Naive thymus-derived CD4-positive, alpha-beta T cell (primary cell): Measurements from ENCODE around the gene ADAMTS6. TPM values are rescaled to one million over a fixed set of nuclear protein-coding genes. Genes with fewer than 3 reads are reported as not detected.

Experiments
- ATAC-seq: fragments of 150-1000 bp; cut with Tn5 transposase; 2 replicates; pipeline ENCODE4 v1.10.0; 2021; ENCODE audit warnings: mild to moderate bottlenecking, moderate library complexity
- CTCF ChIA-PET: fragments of 350-600 bp; sonication (Branson Sonifier 250); formaldehyde crosslinking; loops from one replicate; lab custom pipeline; 2021; ENCODE audit warnings: antibody characterized with exemption; lab: Charles Lee
- POLR2A ChIA-PET: fragments of 350-600 bp; sonication (Branson Sonifier 250); formaldehyde crosslinking; loops from one replicate; lab custom pipeline; 2021; ENCODE audit warnings: antibody characterized with exemption, inconsistent platforms; lab: Charles Lee
- DNase-seq, 9 donors: peaks; one replicate each; pipeline versions ENCODE4 v3.0.0 to v3.0.0-alpha.2; 2020 to 2022; ENCODE audit warnings: mixed read lengths in 1 of 9
- H3K27ac ChIP-seq: one replicate; pipeline ENCODE4 v1.7.0; 2013; ENCODE audit warnings: mild to moderate bottlenecking, low read depth, low read length, moderate library complexity
- H3K27me3 ChIP-seq, 2 donors: one replicate each; pipeline ENCODE4 v1.7.0; 2013; ENCODE audit warnings: low read length in 2 of 2, mild to moderate bottlenecking in 2 of 2, moderate library complexity in 2 of 2; ENCODE audit not compliant: control insufficient read depth in 2 of 2, insufficient read depth in 2 of 2
- H3K36me3 ChIP-seq, 3 experiments: 1 replicate in 2 of 3; 2 replicates in 1 of 3; pipeline ENCODE4 v1.7.0; 2013; ENCODE audit warnings: low read length in 3 of 3, mild to moderate bottlenecking in 3 of 3, moderate library complexity in 1 of 3; ENCODE audit not compliant: insufficient read depth in 3 of 3, control insufficient read depth in 2 of 3
- H3K4me1 ChIP-seq, 2 donors: one replicate each; pipeline ENCODE4 v1.7.0; 2013; ENCODE audit warnings: low read length in 2 of 2, mild to moderate bottlenecking in 2 of 2, moderate library complexity in 1 of 2; ENCODE audit not compliant: control insufficient read depth in 2 of 2, insufficient read depth in 2 of 2
- H3K4me3 ChIP-seq: 2 replicates; pipeline ENCODE4 v1.7.0; 2013; ENCODE audit warnings: mild to moderate bottlenecking, low read length
- H3K9me3 ChIP-seq, 3 experiments: 1 replicate in 2 of 3; 2 replicates in 1 of 3; pipeline ENCODE4 v1.7.0; 2013; ENCODE audit warnings: low read length in 3 of 3; ENCODE audit not compliant: control insufficient read depth in 2 of 3
- H3K27ac Mint-ChIP-seq, 9 donors: one replicate each; pipeline ENCODE4 v1.8.0; 2020 to 2022; ENCODE audit warnings: mixed read lengths in 9 of 9, mild to moderate bottlenecking in 8 of 9, moderate library complexity in 5 of 9, inconsistent platforms in 2 of 9
- H3K27me3 Mint-ChIP-seq, 5 donors: one replicate each; pipeline ENCODE4 v1.8.0; 2021 to 2022; ENCODE audit warnings: mixed read lengths in 5 of 5, mild to moderate bottlenecking in 1 of 5
- H3K36me3 Mint-ChIP-seq, 5 donors: one replicate each; pipeline ENCODE4 v1.8.0; 2020 to 2022; ENCODE audit warnings: mixed read lengths in 5 of 5, mild to moderate bottlenecking in 3 of 5, inconsistent platforms in 1 of 5
- H3K4me1 Mint-ChIP-seq, 7 donors: one replicate each; pipeline ENCODE4 v1.8.0; 2020 to 2022; ENCODE audit warnings: mixed read lengths in 7 of 7, mild to moderate bottlenecking in 3 of 7, inconsistent platforms in 1 of 7
- H3K4me3 Mint-ChIP-seq, 10 donors: one replicate each; pipeline ENCODE4 v1.8.0; 2020 to 2022; ENCODE audit warnings: mild to moderate bottlenecking in 10 of 10, mixed read lengths in 10 of 10, moderate library complexity in 6 of 10, inconsistent platforms in 2 of 10
- H3K9me3 Mint-ChIP-seq, 11 donors: one replicate each; pipeline ENCODE4 v1.8.0; 2020 to 2022; ENCODE audit warnings: mixed read lengths in 11 of 11, mild to moderate bottlenecking in 4 of 11, inconsistent platforms in 1 of 11, moderate library complexity in 1 of 11
- intact Hi-C, 2 donors: fragments of 100-400 bp; cut with micrococcal nuclease; formaldehyde crosslinking; loops; one replicate each; pipeline ENCODE4 v1.15.1; 2023
- polyA plus RNA-seq, 2 donors: library from polyadenylated mRNA; unstranded; fragments of 300-500 nt; fragmentation: Illumina TruSeq; gene quantifications; one replicate each; pipeline ENCODE4 v1.2.3, GENCODE V29; 2021
- total RNA-seq, 6 experiments: library from RNA in 5 of 6; stranded (reverse) in 5 of 6; gene quantifications; 1 replicate in 5 of 6; 2 replicates in 1 of 6; pipeline ENCODE4 v1.2.3 and lab custom pipeline; 2021 to 2026

Gene ADAMTS6
- total and polyA plus RNA-seq, 7 experiments from 2014 or later, result 0.14 to 4.5 (median 2.6) TPM

DNA sequence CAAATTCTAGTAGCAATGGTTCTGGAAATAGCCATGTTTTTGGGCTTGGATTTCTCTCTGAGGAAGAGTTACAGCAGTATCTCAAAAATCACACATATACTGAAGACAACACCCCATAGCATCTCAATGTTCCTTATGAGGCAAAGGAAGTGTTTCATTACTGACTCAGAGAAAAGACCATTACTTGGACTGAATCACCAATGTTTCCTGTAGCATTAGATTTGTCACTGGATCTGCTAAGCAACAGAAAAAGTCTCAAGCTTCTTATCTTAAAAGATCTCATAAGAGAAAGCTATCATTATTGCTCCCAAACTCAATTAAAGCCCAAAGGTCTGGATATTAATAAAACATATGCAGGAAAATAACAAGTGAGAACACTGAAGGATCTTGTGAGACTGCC, 272.4 kb downstream of the ADAMTS6 start:
- DNase-seq (no peak), ATAC-seq (no peak)
- H3K36me3 ChIP-seq, result no peaks in the 10 kb centered on the region
- Mint-ChIP-seq H3K27me3 (peaks cover 0 to 2% (median 0%) of the 10 kb centered on the region in 5 donors), H3K4me3 (no peak overlapping the region), H3K9me3 (no peaks in the 10 kb centered on the region), H3K4me1 (no peaks in the 10 kb centered on the region), H3K36me3 (peaks cover 0 to 14% (median 0%) of the 10 kb centered on the region in 5 donors), H3K27ac (no peak overlapping the region)
- H3K27me3 ChIP-seq, result no peaks in the 10 kb centered on the region
- no peaks in the 10 kb centered on the region for H3K4me1 ChIP-seq
- no peak overlapping the region for H3K4me3 ChIP-seq
- ChIA-PET CTCF (no interaction called here), POLR2A (no interaction called here)
- intact Hi-C loops, result no loop called here
- H3K27ac ChIP-seq, result no peak overlapping the region
- no peaks in the 10 kb centered on the region for H3K9me3 ChIP-seq

GRCh38 chr5:65204966-65205365, 276.8 kb downstream of the ADAMTS6 start:
- POLR2A ChIA-PET, result no interaction called here
- no peaks in the 10 kb centered on the region for H3K9me3 Mint-ChIP-seq
- Histone ChIP-seq H3K27me3 (no peaks in the 10 kb centered on the region), H3K9me3 (no peaks in the 10 kb centered on the region), H3K36me3 (no peaks in the 10 kb centered on the region), H3K4me1 (no peaks in the 10 kb centered on the region), H3K27ac (no peak overlapping the region), H3K4me3 (no peak overlapping the region)
- CTCF ChIA-PET, result interaction anchor here (0.6 kb wide), 1 partner anchor 111 kb away, joined by 3 read pairs; no protein-coding TSS in a partner anchor
- no peak overlapping the region for H3K4me3 Mint-ChIP-seq
- intact Hi-C loops, result no loop called here
- peaks cover 0 to 7% (median 0%) of the 10 kb centered on the region in 5 donors for H3K36me3 Mint-ChIP-seq
- no peak overlapping the region for H3K27ac Mint-ChIP-seq
- no peak for ATAC-seq
- peaks cover 0 to 16% (median 0%) of the 10 kb centered on the region in 5 donors for H3K27me3 Mint-ChIP-seq
- DNase-seq, result no peak
- no peaks in the 10 kb centered on the region for H3K4me1 Mint-ChIP-seq

- no peak overlapping the region for H3K27ac Mint-ChIP-seq
- no peaks in the 10 kb centered on the region for H3K36me3 Mint-ChIP-seq
- Histone ChIP-seq H3K9me3 (no peaks in the 10 kb centered on the region), H3K27me3 (no peaks in the 10 kb centered on the region), H3K36me3 (no peaks in the 10 kb centered on the region), H3K27ac (no peak overlapping the region), H3K4me1 (no peaks in the 10 kb centered on the region), H3K4me3 (no peak overlapping the region)
- H3K9me3 Mint-ChIP-seq, result no peaks in the 10 kb centered on the region
- POLR2A ChIA-PET, result no interaction called here
- CTCF ChIA-PET, result no interaction called here
- no peak for DNase-seq
- peaks cover 0 to 16% (median 0%) of the 10 kb centered on the region in 5 donors for H3K27me3 Mint-ChIP-seq
- no peak overlapping the region for H3K4me3 Mint-ChIP-seq
- H3K4me1 Mint-ChIP-seq, result no peaks in the 10 kb centered on the region
- intact Hi-C loops, result no loop called here
- ATAC-seq, result no peak
These were observed 278.0 kb downstream of the ADAMTS6 start for GRCh38 chr5:65203746-65204145.

GRCh38 chr5:65199993-65200675, 281.6 kb downstream of the ADAMTS6 start:
- DNase-seq, result no peak
- no peak overlapping the region for H3K27ac Mint-ChIP-seq
- Histone ChIP-seq H3K4me3 (no peak overlapping the region), H3K4me1 (no peaks in the 10 kb centered on the region), H3K27me3 (no peaks in the 10 kb centered on the region), H3K27ac (no peak overlapping the region), H3K36me3 (no peaks in the 10 kb centered on the region), H3K9me3 (no peaks in the 10 kb centered on the region)
- ChIA-PET CTCF (no interaction called here), POLR2A (no interaction called here)
- peaks cover 0 to 7% (median 0%) of the 10 kb centered on the region in 5 donors for H3K36me3 Mint-ChIP-seq
- H3K4me1 Mint-ChIP-seq, result no peaks in the 10 kb centered on the region
- no peak for ATAC-seq
- intact Hi-C loops, result no loop called here
- no peaks in the 10 kb centered on the region for H3K9me3 Mint-ChIP-seq
- peaks cover 0 to 16% (median 0%) of the 10 kb centered on the region in 5 donors for H3K27me3 Mint-ChIP-seq
- H3K4me3 Mint-ChIP-seq, result no peak overlapping the region

- intact Hi-C loops, result no loop called here
- ChIA-PET CTCF (no interaction called here), POLR2A (interaction anchor here (0.6 kb wide), 1 partner anchor 13 kb away, joined by 3 read pairs; no protein-coding TSS in a partner anchor)
- no peak for DNase-seq
- Mint-ChIP-seq H3K27ac (no peak overlapping the region), H3K4me3 (no peak overlapping the region), H3K27me3 (peaks cover 0 to 11% (median 0%) of the 10 kb centered on the region in 5 donors), H3K4me1 (no peaks in the 10 kb centered on the region), H3K9me3 (no peaks in the 10 kb centered on the region), H3K36me3 (peaks cover 0 to 7% (median 0%) of the 10 kb centered on the region in 5 donors)
- Histone ChIP-seq H3K27me3 (no peaks in the 10 kb centered on the region), H3K4me1 (no peaks in the 10 kb centered on the region), H3K36me3 (no peaks in the 10 kb centered on the region), H3K4me3 (no peak overlapping the region), H3K27ac (no peak overlapping the region), H3K9me3 (no peaks in the 10 kb centered on the region)
- no peak for ATAC-seq
These were observed 283.1 kb downstream of the ADAMTS6 start for GRCh38 chr5:65198456-65199120.

DNA sequence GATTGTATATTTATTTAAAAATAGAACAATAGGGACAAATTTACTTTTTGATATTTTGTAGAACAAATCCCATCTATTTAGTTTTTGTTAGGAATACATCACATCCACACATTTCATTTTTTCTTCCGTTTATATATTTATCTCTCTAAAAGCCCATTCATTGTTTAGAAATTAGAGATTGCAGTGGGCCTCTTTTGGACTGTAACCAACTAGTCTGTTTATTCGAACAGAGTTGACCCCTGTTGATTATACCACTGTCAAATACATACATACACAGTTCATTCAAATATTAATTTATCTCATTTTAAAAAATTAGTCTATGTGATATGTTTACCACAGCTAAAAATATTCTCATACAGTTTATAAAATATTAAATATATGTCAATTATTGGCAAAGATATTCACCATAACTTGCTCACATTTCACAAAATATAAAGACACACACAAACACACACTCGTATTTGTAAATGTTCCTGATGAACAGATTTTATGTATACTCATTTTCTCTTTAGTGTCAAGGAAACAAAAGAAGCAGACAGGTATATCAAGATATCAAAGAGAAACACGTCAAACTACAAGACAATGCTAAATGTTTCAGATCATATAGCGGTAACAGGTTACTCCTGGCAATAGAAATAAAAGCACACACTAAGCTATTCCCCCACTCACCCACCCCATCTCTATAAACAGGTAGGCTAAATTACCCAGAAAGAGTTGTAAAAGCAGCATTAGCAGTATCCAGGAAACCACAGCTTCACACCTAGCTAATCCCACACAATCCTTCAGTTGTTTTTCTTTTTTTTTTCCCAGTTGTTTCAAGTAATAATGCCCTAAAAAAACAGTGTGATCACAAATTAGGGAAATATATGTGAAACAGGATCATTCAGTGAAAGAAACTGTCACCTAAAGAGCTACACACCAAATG, 283.9 kb downstream of the ADAMTS6 start:
- ATAC-seq (no peak), DNase-seq (no peak)
- Histone ChIP-seq H3K9me3 (no peaks in the 10 kb centered on the region), H3K27me3 (no peaks in the 10 kb centered on the region), H3K27ac (no peak overlapping the region), H3K36me3 (no peaks in the 10 kb centered on the region), H3K4me3 (no peak overlapping the region), H3K4me1 (no peaks in the 10 kb centered on the region)
- POLR2A ChIA-PET, result interaction anchor here (0.6 kb wide), 1 partner anchor 14 kb away, joined by 3 read pairs; no protein-coding TSS in a partner anchor
- H3K27ac Mint-ChIP-seq, result no peak overlapping the region
- no peak overlapping the region for H3K4me3 Mint-ChIP-seq
- H3K9me3 Mint-ChIP-seq, result no peaks in the 10 kb centered on the region
- intact Hi-C loops, result no loop called here
- H3K36me3 Mint-ChIP-seq, result peaks cover 0 to 7% (median 0%) of the 10 kb centered on the region in 5 donors
- H3K27me3 Mint-ChIP-seq, result peaks cover 0 to 9% (median 0%) of the 10 kb centered on the region in 5 donors
- CTCF ChIA-PET, result no interaction called here
- H3K4me1 Mint-ChIP-seq, result no peaks in the 10 kb centered on the region
